Measurements from ENCODE around the gene CD40LG. TPM values are rescaled to one million over a fixed set of nuclear protein-coding genes. Genes with fewer than 3 reads are reported as not detected.

CD40LG gene
- total and polyA plus RNA-seq, 4 donors = 0.20 to 0.74 (median 0.50) TPM

- TF ChIP-seq CTCF (IDR thresholded peaks at IDR 0.05; ENCODE audit: control extremely low read depth, extremely low read depth) = no peak
- ATAC-seq (ENCODE audit: insufficient read depth, low FRiP score) = no peak
- H3K27ac ChIP-seq (ENCODE audit: low read depth in 1 of 2, low read length in 1 of 2) = no peak overlapping the region
These were observed 15.0 kb downstream of the CD40LG start for GRCh38 chrX:136662976-136663375.

GRCh38 chrX:136665258-136665900, 17.4 kb downstream of the CD40LG start:
- TF ChIP-seq CTCF (IDR thresholded peaks at IDR 0.05; ENCODE audit: control extremely low read depth, extremely low read depth) = no peak
- no peak overlapping the region for H3K27ac ChIP-seq (ENCODE audit: low read depth in 1 of 2, low read length in 1 of 2)

More at GRCh38 chrX:136662976-136663375, 15.0 kb downstream of the CD40LG start:
- 75 to 100% methylated on average over 1 of the region's 1 CpG for WGBS, 2 donors
- Histone ChIP-seq H3K4me3 (no peak overlapping the region), H3K27me3 (ENCODE audit: control insufficient read depth in 3 of 3, insufficient read depth in 3 of 3, low read length in 2 of 3) (peaks cover 0 to 6% (median 3%) of the 10 kb centered on the region in 3 donors), H3K9ac (ENCODE audit: insufficient read depth in 1 of 2, low read length in 2 of 2) (no peak overlapping the region), H3K4me1 (ENCODE audit: control insufficient read depth in 5 of 5, insufficient read depth in 5 of 5, low read length in 5 of 5) (no peaks in the 10 kb centered on the region), H3K36me3 (ENCODE audit: control insufficient read depth in 4 of 4, insufficient read depth in 4 of 4, low read length in 4 of 4) (peaks cover 0 to 9% (median 0%) of the 10 kb centered on the region in 4 donors), H3K9me3 (ENCODE audit: control insufficient read depth in 4 of 4, insufficient read depth in 3 of 4, low read length in 3 of 4) (peaks cover 0 to 3% (median 1%) of the 10 kb centered on the region in 4 donors)
- no peak for DNase-seq

GRCh38 chrX:136666088-136666487, 18.1 kb downstream of the CD40LG start:
- peaks cover 0 to 3% (median 1%) of the 10 kb centered on the region in 4 donors for H3K9me3 ChIP-seq (ENCODE audit: control insufficient read depth in 4 of 4, insufficient read depth in 3 of 4, low read length in 3 of 4)
- peaks cover 0 to 8% (median 8%) of the 10 kb centered on the region in 3 donors for H3K27me3 ChIP-seq (ENCODE audit: control insufficient read depth in 3 of 3, insufficient read depth in 3 of 3, low read length in 2 of 3)
- peaks cover 0 to 22% (median under 1%) of the 10 kb centered on the region in 4 donors for H3K36me3 ChIP-seq (ENCODE audit: control insufficient read depth in 4 of 4, insufficient read depth in 4 of 4, low read length in 4 of 4)
- H3K4me1 ChIP-seq (ENCODE audit: control insufficient read depth in 5 of 5, insufficient read depth in 5 of 5, low read length in 5 of 5) = no peaks in the 10 kb centered on the region
- no peak overlapping the region for H3K9ac ChIP-seq (ENCODE audit: insufficient read depth in 1 of 2, low read length in 2 of 2)
- H3K27ac ChIP-seq (ENCODE audit: low read depth in 1 of 2, low read length in 1 of 2) = no peak overlapping the region
- WGBS, 2 donors = 31 to 51% methylated on average over 1 of the region's 1 CpG
- H3K4me3 ChIP-seq = no peak overlapping the region
- no peak for TF ChIP-seq CTCF (IDR thresholded peaks at IDR 0.05; ENCODE audit: control extremely low read depth, extremely low read depth)
- DNase-seq (no peak), ATAC-seq (ENCODE audit: insufficient read depth, low FRiP score) (no peak)

More at GRCh38 chrX:136665258-136665900, 17.4 kb downstream of the CD40LG start:
- Histone ChIP-seq H3K9ac (ENCODE audit: insufficient read depth in 1 of 2, low read length in 2 of 2) (no peak overlapping the region), H3K36me3 (ENCODE audit: control insufficient read depth in 4 of 4, insufficient read depth in 4 of 4, low read length in 4 of 4) (peaks cover 0 to 21% (median under 1%) of the 10 kb centered on the region in 4 donors), H3K9me3 (ENCODE audit: control insufficient read depth in 4 of 4, insufficient read depth in 3 of 4, low read length in 3 of 4) (peaks cover 0 to 3% (median 1%) of the 10 kb centered on the region in 4 donors), H3K4me1 (ENCODE audit: control insufficient read depth in 5 of 5, insufficient read depth in 5 of 5, low read length in 5 of 5) (no peaks in the 10 kb centered on the region), H3K4me3 (no peak overlapping the region), H3K27me3 (ENCODE audit: control insufficient read depth in 3 of 3, insufficient read depth in 3 of 3, low read length in 2 of 3) (peaks cover 0 to 10% (median 8%) of the 10 kb centered on the region in 3 donors)
- ATAC-seq (ENCODE audit: insufficient read depth, low FRiP score) = no peak
- WGBS, 2 donors = 65 to 75% methylated on average over 6 of the region's 6 CpGs
- DNase-seq = no peak

Data from lung (tissue), 12 donors.